Measurements from ENCODE around the gene KRTAP10-7.

- TF ChIP-seq EZH2phosphoT487 (IDR thresholded peaks at IDR 0.05; ENCODE audit: insufficient read depth, low read depth) (no peak), EZH2 (IDR thresholded peaks at IDR 0.05; ENCODE audit: insufficient read depth, poor library complexity, severe bottlenecking) (no peak)
These were observed 36.3 kb upstream of the KRTAP10-7 start for GRCh38 chr21:44564099-44564498.

Measured in GM23248 (cell line).